Stimulated activated CD4-positive, alpha-beta T cell treated with anti-CD3 and anti-CD28 coated beads, Interleukin-1b, Interleukin-23, amount 100 ng/mL, for 24 hours (primary cell): ENCODE results near the gene GABRA5.
A peak's percentile ranks its signal among the peaks of the same experiment; 100 is the strongest.
"Not testable (repeated sequence)": the region's sequence is repeated elsewhere in the genome, so short reads cannot be mapped to it uniquely, and the experiment has no call there.

Source experiments
- DNase-seq, 4 experiments: peaks; one replicate each; pipeline ENCODE4 v3.0.0-alpha.2; 2020; ENCODE audit warnings: low read depth in 4 of 4, low spot score in 1 of 4

Gene GABRA5

DNA sequence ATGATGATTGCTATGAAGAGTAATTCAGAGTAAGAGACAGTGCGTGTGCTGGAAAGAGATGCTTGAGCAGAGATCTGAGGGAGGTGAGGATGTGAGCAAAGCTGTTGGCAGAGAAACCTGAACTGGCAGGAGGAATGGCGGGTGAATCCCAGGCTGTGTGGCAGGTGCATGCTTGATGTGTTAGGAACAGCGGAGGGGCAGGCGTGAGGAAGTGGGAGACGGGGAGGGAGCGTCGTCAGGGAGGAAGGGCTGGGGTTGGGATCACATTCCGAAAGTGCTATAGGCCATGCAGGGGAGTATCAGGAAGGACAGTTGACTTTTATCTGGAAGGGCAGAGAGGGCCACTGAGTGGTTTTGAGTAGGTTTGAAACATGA is 8.6 kb downstream of the GABRA5 start:
- DNase-seq, result no peak

DNA sequence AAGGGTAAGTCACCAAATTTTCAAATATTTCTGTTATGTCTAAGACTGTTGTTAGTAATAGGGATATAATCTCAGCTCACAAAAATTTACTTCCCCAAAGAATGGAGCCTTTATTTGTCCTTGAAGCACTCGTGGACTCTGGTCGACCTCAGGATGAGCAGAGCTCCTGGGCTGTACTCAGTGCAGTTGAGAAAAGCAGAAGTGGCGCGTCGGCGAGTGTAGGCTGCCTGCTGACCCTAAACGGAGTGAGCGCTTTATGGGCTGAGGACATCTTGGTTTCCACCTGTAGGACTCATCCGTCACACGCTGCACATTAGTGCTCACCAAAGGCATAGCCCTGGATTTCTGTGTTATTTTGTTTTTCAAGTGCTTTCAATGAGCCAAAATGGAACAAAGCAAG is 11.0 kb downstream of the GABRA5 start:
- DNase-seq, result no peak

DNA sequence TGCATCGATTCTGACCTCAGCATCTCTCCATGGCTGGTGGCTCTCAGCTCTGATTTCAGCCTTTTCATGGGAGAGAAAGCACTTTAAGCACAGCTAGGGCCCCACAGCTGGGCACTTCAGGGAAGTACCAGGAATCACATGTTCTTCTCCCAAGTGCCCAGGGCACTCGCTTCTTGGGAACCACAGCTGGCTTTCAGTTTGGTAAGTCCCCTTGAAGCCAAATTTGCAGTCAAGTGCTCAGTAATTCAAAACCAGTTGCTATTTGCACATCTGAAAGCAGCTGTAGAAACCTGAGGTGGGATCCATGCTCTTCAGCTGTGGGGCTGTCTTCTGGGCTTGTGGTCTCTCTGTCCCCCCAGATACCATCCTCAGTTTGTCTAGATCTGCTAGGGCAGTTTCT is 12.8 kb downstream of the GABRA5 start:
- DNase-seq, result no peak

DNA sequence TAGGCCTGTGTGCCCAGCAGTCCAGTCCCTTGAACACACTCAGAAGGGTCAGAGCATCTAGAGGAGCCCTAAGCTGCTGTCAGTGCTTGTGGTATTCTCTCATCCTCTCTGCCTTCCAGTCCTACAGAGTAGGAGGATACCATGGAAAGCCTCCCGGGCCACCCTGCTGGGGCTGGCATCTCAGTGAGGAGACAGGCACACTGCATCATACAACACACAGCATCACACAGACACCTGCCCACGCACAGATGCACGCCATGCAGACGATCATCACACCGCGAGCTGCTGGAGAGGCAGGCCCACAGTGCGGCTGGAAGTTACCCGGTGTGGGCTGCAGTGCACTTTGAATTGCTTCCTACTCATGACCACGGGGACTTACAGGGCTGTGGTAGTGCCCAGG is 15.2 kb downstream of the GABRA5 start:
- no peak for DNase-seq

DNA sequence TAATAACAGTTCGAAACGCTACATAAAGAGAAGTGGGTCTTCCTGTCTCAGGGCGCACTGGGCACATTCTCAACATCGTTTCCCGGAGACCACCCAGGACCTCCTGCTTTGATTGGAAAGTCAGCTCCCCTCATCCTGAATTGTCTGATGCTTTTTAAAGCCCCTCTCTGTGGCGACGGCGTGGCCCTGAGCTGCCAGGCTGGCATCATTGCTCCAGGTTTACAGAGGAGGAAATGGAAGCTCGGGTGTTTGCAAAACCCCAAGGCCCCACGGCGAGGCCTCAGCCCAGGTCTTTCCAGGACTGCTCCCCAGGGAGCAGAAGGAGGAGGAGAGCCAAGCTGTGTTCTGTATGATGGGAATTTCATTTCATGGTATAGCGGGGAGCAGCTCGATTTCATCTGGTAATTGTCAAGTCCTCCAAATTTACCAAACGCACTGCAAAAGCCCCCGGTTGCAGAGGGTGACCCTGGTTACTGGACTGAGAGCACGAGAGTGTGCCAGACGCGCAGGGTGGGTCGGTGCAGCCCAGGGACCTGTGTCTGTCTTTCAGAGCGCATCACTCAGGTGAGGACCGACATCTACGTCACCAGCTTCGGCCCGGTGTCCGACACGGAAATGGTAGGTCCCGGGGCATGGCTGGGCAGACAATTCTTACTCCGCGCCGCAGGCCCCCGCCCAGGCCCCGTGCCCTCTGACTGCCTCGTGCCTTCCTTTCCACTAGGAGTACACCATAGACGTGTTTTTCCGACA is 15.9 kb downstream of the GABRA5 start:
- no peak for DNase-seq

DNA sequence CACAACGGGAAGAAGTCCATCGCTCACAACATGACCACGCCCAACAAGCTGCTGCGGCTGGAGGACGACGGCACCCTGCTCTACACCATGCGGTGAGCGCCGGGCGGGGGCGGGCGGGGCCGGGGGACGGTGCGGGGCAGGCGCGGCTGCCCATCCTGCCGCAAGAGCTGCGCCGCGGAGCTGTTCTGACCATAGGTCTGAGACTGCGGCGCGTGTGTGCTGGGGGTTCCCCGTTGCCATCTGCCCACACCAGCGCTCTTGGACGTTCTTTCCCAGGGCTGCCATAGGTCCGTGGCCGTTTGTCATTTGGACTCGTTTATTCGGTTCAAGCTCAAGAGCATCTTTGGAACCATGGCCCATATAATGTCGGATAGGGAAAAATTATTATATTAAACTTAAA is 16.6 kb downstream of the GABRA5 start:
- no peak for DNase-seq

DNA sequence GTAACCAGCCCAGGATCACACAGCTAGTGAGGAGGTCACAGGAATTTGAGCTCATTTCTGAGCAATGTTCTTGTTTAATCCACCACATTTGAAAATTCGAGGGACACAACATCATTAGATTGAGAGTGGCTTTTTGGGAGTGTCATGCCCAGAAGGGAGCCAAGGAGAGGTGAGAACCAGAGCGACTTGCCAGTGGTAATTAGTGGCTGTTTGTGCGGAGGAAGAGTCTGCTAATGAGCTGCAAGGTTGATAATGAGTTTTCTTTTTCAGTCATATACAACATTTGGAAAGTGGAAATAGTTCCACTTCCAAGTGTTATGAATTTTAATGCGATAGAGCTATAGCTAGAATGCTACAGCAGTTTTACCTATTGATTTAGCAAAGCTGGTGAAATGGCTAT is 19.7 kb downstream of the GABRA5 start:
- DNase-seq, result no peak

DNA sequence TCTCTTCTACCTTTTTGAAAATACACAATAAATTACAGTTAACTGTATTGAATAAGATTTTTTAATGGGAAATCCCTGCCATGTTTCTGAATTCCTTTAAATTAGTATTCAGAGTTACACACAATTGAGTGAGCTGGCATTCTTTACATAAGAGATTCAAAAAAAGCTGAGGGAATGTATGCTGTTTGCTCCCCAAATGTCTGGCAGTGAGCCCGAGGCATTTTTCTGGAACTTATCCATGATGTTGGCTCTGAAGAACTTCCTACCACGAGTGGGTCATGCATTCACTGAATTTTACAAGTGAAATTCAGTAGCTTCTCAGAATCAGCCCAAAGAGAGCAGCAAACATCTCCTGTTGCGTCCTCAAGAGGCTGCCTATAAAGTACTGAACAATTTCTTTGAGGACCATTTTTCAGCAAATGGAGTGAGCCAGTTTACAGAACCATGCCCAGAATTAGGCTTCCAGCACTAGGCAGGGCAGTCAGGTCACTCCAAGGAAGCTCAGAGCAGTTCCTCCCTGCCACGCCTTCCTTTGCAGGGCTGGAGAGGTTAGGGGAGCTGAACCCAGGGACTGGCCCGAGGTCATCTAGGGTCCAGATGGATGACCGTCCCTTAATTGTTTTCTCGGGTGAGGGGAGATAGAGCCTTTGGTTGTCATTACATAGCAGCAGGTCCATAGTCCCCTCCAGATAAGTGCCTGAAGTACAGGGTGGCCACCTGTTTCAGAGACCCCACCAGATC is 21.2 kb downstream of the GABRA5 start:
- DNase-seq, result no peak

DNA sequence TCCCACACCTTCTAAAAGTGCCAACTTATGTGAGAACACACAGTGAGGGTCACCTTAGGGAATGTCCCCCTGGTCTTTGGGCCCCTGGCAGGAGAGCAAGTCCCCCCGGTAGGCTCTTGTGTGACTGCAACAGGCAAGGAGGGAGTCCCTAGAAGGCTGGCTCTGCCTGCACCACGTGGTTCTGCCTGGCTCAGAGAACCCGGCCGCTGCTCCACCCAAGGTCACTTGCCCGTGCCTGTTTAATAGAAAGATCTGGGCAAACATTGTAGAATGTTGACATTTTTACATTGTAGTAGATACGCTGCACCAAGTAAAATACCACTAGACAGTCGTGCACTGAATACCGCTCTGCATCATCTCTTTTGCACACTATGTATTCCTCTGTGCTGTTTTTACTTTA is 21.9 kb downstream of the GABRA5 start:
- DNase-seq, result no peak

DNA sequence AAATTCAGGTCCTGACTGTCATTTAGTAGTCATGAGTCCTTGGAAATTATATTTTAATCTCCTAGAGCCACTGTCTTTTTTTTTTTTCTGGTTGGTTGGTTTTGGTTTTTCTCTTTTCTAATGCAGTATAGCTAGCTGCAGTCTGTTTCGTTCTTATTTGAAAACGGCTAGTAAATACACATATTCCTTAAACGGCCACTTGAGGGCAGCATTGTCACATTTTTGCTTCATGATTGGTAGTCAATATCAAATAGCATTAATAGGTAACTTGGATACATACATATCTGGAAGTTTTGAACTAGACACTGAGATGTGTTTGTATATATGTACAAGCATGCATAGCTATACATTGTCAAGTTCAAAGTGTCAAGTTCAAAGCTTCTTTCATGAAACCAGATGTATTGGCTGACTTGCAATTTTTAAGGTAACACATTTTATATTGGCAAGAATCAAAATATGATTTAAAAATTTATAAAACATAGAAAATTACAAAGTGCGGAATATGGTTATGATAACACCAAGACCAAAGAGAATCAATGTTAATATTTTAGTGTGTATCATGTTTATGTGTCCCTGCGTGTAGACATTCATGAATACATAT is 22.5 kb downstream of the GABRA5 start:
- peak; percentile 10 to 37 (median 25) for DNase-seq

DNA sequence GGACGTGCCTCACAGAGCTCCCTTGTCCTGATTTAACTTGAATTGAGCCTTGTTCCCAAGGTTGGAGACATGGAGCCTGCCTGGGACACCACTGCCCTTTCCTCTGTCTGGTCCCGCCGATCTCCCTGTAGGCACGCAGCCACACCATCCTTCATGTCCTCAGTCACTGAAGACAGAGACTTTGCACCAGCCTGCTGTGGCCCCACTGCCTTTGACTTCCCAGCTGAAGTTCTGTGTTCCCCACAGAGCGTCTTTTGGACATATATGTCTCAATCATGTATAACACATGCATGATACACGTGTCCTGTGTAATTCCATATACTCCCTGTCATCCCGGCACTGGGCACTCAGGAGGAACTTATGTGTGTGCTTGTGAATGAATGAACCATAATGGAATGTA is 23.6 kb downstream of the GABRA5 start:
- DNase-seq, result no peak

DNA sequence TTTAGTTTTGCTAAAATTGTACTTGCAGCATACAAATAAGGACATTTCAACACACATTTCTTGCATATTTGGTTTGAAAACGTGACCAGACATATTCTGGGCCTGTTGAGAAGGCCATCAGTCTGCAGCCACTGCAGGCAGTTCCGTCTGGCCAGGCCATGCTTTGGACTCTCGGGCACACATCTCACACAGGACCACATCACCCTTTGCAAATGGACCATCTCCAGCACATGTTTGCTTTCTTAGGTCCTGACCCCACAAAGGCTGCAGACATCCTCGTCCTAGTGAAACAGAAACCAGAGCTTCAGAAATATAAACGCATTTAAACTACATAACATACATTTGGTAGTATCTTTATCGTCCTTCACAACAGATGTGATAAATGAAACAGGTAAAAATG is 24.1 kb downstream of the GABRA5 start:
- DNase-seq, result no peak

DNA sequence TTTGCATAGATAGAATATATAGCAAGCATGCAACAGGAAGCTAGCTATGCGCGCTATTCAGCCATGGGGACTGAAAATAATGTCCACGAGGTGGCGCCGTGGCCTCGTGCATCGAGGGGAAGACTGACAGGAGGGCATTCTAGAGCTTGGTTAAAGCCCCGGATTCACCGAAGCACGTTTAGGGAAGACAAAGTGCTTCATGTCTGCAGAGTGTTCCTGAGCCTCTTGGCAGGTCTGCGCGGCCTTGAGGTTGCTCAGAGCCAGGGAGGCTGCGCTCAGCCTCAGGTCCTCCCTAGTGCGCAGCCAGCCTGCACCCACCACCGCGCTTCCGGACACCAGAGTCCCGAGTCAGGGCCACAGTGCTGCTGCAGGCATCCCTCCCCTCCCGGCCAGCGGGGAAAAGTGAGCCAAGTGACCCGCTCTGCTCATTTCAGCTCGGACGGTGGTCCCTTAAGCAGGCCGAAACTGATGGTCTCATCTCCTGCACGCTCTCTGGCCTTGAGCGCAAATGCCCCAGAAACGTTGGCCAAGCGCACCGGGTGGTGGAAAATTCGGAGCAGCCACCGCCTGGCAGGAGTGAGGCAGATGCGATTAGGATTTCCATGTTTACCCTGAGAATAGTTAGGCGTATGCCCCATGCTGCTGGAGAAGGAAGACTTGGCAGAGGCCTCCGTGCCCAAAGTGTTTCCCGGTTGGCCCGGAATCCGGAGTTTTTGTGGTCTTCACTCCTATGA is 24.8 kb downstream of the GABRA5 start:
- DNase-seq, result peak in 2 of 4 experiments; percentile 22 to 46

DNA sequence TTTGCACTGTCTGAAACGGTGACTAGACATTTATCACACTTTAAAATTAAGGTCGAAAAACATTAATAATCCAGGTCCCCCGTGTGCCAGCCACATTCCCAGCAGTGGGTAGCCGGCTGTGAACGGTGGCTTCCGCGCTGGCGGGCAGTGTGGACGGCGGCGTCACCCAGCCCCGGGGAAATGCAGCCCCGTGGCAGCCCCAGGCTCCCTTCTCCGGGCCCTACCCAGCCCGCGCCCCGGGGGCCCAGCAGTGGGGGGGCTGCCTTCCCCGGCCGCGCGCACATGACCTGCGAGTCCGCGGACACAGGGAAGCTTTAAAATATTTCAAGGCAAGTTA is 25.3 kb downstream of the GABRA5 start:
- no peak for DNase-seq

DNA sequence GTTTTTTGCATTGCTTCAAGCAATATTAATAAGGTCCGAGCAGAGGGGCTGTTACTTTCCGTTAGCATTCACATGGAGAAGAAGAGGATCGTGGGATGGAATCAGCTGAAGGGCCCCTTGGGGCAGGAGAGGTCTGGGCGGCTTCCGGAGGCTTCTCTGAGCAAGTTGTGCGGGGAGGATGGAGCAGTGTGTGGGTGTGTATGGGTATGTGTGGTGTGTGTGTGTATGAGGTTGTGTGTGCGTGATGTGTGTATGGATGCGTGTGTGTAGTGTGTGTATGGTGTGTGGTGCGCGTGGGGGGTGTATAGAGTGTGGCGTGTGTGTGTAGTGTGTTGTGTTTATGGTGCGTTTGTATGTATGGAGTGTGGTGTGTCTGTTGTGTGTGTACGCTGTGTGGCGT is 25.8 kb downstream of the GABRA5 start:
- DNase-seq, result no peak

DNA sequence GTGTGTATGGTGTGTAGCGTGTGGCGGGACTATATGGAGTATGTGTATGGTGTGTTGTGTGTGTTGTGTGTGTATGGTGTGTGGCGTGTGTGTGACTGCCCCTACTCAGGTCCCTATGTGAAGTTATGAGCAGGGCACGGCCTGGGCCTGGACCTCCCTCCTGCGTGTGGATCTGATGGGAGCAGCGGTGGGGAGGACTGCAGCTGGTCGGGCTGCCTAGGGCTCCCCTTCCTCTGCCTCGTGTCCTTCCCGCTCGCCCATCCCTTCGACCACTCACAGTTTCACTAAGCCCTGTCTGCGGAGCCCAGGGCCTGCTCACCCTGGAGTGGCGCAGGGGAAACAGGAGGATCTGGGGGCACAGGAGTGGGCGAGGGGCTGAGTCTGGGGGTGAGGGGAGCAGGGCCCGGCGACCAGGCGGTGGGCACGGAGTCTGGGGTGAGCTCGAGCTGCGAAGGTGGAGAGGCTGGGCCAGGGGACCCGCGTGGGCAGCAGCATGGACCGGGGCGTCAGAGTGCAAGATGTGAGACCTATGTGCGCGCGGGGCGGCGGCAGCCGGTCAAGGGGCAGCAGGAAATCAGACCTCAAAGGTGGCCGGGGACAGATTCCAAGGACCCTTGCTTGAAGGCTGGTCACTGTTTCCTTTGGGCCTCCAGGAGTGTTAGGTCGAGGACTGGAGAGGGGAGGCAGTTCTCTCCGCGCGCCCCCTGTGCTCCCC is 26.6 kb downstream of the GABRA5 start:
- DNase-seq, result no peak

DNA sequence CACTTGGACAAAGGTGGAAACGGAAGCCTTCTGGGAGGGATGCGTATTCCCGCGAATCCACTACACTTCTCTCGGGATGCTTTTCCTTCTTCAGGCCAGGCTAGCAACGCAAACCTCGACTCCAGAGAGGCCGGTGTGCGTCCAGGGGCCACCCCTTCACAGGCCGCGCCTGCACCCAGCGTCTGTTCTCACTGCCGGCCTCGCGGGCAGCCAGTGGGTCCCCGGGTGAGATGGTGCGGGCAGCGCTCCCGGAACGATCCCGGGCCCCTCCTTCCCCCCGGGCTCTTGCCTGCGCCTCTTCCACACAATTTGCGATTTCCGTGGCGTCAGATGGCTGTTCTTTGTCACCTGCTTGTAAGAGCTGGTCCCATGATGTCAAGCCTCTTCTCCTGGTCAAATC is 27.3 kb downstream of the GABRA5 start:
- DNase-seq, result no peak

DNA sequence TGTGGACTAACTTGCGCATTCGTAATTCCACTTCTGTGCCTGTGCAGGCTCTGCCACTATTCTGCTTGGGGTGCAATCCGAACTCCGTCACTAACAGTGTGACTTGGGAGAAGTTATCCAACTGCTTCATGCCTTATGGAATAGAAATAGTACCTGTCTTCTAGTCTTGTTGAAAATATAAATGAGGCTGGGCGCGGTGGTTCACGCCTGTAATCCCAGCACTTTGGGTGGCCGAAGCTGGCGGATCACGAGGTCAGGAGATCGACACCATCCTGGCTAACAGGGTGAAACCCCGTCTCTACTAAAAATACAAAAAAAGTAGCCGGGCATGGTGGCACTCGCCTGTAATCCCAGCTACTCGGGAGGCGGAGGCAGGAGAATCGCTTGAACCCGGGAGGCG is 28.5 kb downstream of the GABRA5 start:
- not testable (repeated sequence) for DNase-seq

DNA sequence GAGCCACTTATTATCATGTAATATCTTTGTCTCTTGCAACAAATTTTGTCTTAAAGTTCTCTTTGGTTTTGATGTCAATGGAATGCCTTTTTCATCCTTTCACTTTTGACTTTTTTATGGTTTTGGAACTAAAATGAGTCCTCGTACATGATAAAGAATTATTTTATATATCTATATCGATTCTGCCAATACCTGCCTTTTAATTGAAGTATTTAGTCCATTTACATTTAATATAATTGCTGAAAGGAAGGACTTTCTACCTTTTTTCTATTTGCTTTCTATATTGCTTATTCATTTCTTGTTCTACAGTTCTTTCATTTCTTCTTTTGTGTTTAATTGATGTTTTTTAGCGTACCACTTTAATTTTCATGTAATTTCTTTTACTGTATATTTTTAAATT is 32.8 kb downstream of the GABRA5 start:
- DNase-seq, result no peak

DNA sequence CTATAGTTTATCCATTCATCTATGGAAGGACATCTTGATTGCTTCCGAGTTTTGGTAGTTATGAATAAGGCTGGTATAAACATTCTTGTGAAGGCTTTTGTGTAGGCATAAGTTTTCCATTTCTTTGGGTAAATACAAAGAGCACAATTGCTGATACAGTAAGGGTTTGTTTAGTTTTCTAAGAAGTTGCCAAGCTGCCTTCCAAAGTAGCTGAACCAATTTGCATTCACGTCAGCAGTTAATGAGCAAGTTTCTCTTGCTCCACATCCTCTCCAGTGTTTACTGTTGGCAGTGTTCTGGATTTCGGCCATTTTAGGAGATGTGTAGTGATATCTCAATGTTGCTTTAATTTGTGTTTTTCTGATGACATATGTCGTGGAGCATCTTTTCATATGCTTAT is 34.2 kb downstream of the GABRA5 start:
- no peak for DNase-seq

DNA sequence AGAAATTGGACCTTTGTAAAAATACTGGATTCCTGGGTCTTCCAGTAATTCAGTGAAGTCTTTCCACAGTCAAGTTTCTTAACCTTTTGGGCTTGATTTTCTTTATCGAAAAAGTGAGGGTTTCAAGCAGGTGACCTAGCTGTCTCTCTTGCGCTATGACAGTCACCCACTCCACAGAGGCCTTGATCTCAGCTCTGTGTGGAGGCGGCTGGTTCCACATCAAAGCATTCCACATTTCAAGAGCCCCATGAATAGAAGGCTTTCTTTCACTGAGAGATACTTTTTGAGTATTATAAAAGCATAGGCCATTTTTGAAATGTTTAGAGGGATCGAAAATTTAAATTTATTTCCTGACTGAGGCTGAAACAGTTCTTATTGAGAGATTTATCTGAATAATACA is 43.9 kb downstream of the GABRA5 start:
- no peak for DNase-seq
